PC-3 (cell line): Measurements from ENCODE around the gene CHRND. TPM values are rescaled to one million over a fixed set of nuclear protein-coding genes. Genes with fewer than 3 reads are reported as not detected.

Source experiments
- ATAC-seq: fragments of 200-7000 bp; cut with Tn5 transposase; 2 replicates; pipeline ENCODE4 v1.9.1; 2020; ENCODE audit warnings: mild to moderate bottlenecking, moderate library complexity
- BruUV-seq: library from RNA; stranded (reverse); fragments of 400-500 nt; replicated peaks from 2 replicates; lab custom pipeline; 2021; lab: Mats Ljungman, UMichigan
- CTCF ChIA-PET: fragments of 300-600 bp; sonication (Branson Sonifier 250); formaldehyde crosslinking; loops from one replicate; lab custom pipeline; 2022; ENCODE audit warnings: antibody characterized with exemption; lab: Charles Lee
- POLR2A ChIA-PET: fragments of 300-600 bp; sonication (Branson Sonifier 250); formaldehyde crosslinking; loops from one replicate; lab custom pipeline; 2022; ENCODE audit warnings: antibody characterized with exemption; ENCODE audit not compliant: unreplicated experiment; lab: Charles Lee
- DNase-seq: peaks from one replicate; pipeline ENCODE4 v3.0.0-alpha.2; 2015
- H2AFZ ChIP-seq: fragments of 300-600 bp; sonication (generic); 2 replicates; pipeline ENCODE4 v1.6.0; 2016; ENCODE audit warnings: antibody characterized with exemption, low read length
- H3F3A ChIP-seq: fragments of 300-600 bp; sonication (generic); one replicate; pipeline ENCODE4 v1.6.0; 2017; ENCODE audit warnings: antibody characterized with exemption, low read length, control low read depth, mild to moderate bottlenecking; ENCODE audit not compliant: unreplicated experiment
- H3K27ac ChIP-seq: fragments of 300-600 bp; sonication (generic); 2 replicates; pipeline ENCODE4 v1.5.1; 2016; ENCODE audit warnings: mild to moderate bottlenecking, low read length
- H3K27me3 ChIP-seq: fragments of 300-600 bp; sonication (generic); 2 replicates; pipeline ENCODE4 v1.6.1; 2016; ENCODE audit warnings: low read length, mixed read lengths
- H3K36me3 ChIP-seq: fragments of 300-600 bp; sonication (generic); 2 replicates; pipeline ENCODE4 v1.6.1; 2016; ENCODE audit warnings: low read depth, mixed run types, low read length, mixed read lengths
- H3K4me1 ChIP-seq: fragments of 300-600 bp; sonication (generic); 2 replicates; pipeline ENCODE4 v1.5.1; 2016; ENCODE audit warnings: low read length; ENCODE audit not compliant: insufficient read depth
- H3K4me2 ChIP-seq: fragments of 300-600 bp; sonication (generic); 2 replicates; pipeline ENCODE4 v1.6.0; 2016; ENCODE audit warnings: low read length
- H3K4me3 ChIP-seq: fragments of 300-600 bp; sonication (generic); 2 replicates; pipeline ENCODE4 v1.5.1; 2016; ENCODE audit warnings: mild to moderate bottlenecking, low read length, mixed read lengths
- H3K79me2 ChIP-seq: fragments of 300-600 bp; sonication (generic); 2 replicates; pipeline ENCODE4 v1.6.1; 2017; ENCODE audit warnings: low read length, mixed read lengths
- H3K9ac ChIP-seq: fragments of 300-600 bp; sonication (generic); 2 replicates; pipeline ENCODE4 v1.6.0; 2016; ENCODE audit warnings: mild to moderate bottlenecking, low read length
- H3K9me2 ChIP-seq: fragments of 300-600 bp; sonication (generic); replicated peaks from 2 replicates; pipeline ENCODE4 v1.6.1; 2016; ENCODE audit warnings: mixed run types, low read length, mixed read lengths
- H3K9me3 ChIP-seq: fragments of 300-600 bp; sonication (generic); 2 replicates; pipeline ENCODE4 v1.6.1; 2016; ENCODE audit warnings: low read length, mixed read lengths
- H4K20me1 ChIP-seq: fragments of 300-600 bp; sonication (generic); 2 replicates; pipeline ENCODE4 v1.6.1; 2016; ENCODE audit warnings: low read length, mixed read lengths
- CTCF ChIP-seq: fragments of 300-600 bp; sonication (generic); conservative IDR thresholded peaks from 2 replicates; pipeline ENCODE4 v1.5.1; 2017; ENCODE audit warnings: antibody characterized with exemption, low read depth, mild to moderate bottlenecking, low read length
- EZH2 ChIP-seq: fragments of 300-600 bp; sonication (generic); IDR thresholded peaks from one replicate; pipeline ENCODE4 v1.6.1; 2017; ENCODE audit warnings: antibody characterized with exemption, mild to moderate bottlenecking, low read length; ENCODE audit not compliant: unreplicated experiment
- EZH2phosphoT487 ChIP-seq: fragments of 300-600 bp; sonication (generic); IDR thresholded peaks from 2 replicates; pipeline ENCODE4 v1.6.1; 2018; ENCODE audit warnings: mild to moderate bottlenecking, antibody characterized with exemption, low read length, borderline replicate concordance
- intact Hi-C: fragments of 100-400 bp; cut with micrococcal nuclease; formaldehyde crosslinking; loops from 2 replicates; pipeline ENCODE4 v1.9.0; 2023
- total RNA-seq: library from RNA; depleted of rRNA; stranded (reverse); fragments of >200 nt; gene quantifications from 2 replicates; pipeline ENCODE4 v1.2.3, GENCODE V29; 2014

The CHRND gene
- total RNA-seq, 1 experiment from 2014 or later: not detected

GRCh38 chr2:232496501-232497270 lies 29.3 kb upstream of the CHRND start:
- no peak overlapping the region for H3K4me3 ChIP-seq
- ChIA-PET POLR2A (no interaction called here), CTCF (no interaction called here)
- no peaks in the 10 kb centered on the region for H3K9me3 ChIP-seq
- no peak overlapping the region for H3K9ac ChIP-seq
- H3K27ac ChIP-seq: no peak overlapping the region
- TF ChIP-seq CTCF: no peak
- no peak for TF ChIP-seq EZH2phosphoT487
- no peak for TF ChIP-seq EZH2
- BruUV-seq: no TSS peak
- ATAC-seq (no peak), DNase-seq (no peak)
- H3K79me2 ChIP-seq: no peaks in the 10 kb centered on the region
- intact Hi-C loops: no loop called here
- no peaks in the 10 kb centered on the region for H3K27me3 ChIP-seq
- no peaks in the 10 kb centered on the region for H3K4me1 ChIP-seq
- no peaks in the 10 kb centered on the region for H3K9me2 ChIP-seq
- no peak overlapping the region for H2AFZ ChIP-seq
- H4K20me1 ChIP-seq: no peaks in the 10 kb centered on the region
- no peak overlapping the region for H3K4me2 ChIP-seq
- H3F3A ChIP-seq: no peaks in the 10 kb centered on the region
- H3K36me3 ChIP-seq: no peaks in the 10 kb centered on the region

- no TSS peak for BruUV-seq
- H3K79me2 ChIP-seq: no peaks in the 10 kb centered on the region
- H3K9me2 ChIP-seq: no peaks in the 10 kb centered on the region
- DNase-seq: no peak
- intact Hi-C loops: no loop called here
- POLR2A ChIA-PET: no interaction called here
- no peaks in the 10 kb centered on the region for H3K4me1 ChIP-seq
- H3F3A ChIP-seq: no peaks in the 10 kb centered on the region
- no peak overlapping the region for H3K4me3 ChIP-seq
- no peak overlapping the region for H3K27ac ChIP-seq
- no peak for TF ChIP-seq EZH2
- TF ChIP-seq CTCF: no peak
- TF ChIP-seq EZH2phosphoT487: no peak
- H3K9ac ChIP-seq: no peak overlapping the region
- no peak overlapping the region for H3K4me2 ChIP-seq
- no peaks in the 10 kb centered on the region for H3K9me3 ChIP-seq
- CTCF ChIA-PET: no interaction called here
- H3K36me3 ChIP-seq: no peaks in the 10 kb centered on the region
- no peaks in the 10 kb centered on the region for H3K27me3 ChIP-seq
- ATAC-seq: no peak
- H4K20me1 ChIP-seq: no peaks in the 10 kb centered on the region
- no peak overlapping the region for H2AFZ ChIP-seq
Observed at GRCh38 chr2:232497348-232497747, 28.6 kb upstream of the CHRND start.

- ChIA-PET POLR2A (no interaction called here), CTCF (no interaction called here)
- Histone ChIP-seq H3K4me1 (no peaks in the 10 kb centered on the region), H3K27ac (no peak overlapping the region), H3K79me2 (no peaks in the 10 kb centered on the region), H3F3A (no peaks in the 10 kb centered on the region), H2AFZ (no peak overlapping the region), H3K9me3 (no peaks in the 10 kb centered on the region), H3K4me2 (no peak overlapping the region), H4K20me1 (no peaks in the 10 kb centered on the region), H3K9me2 (no peaks in the 10 kb centered on the region), H3K36me3 (no peaks in the 10 kb centered on the region), H3K9ac (no peak overlapping the region), H3K27me3 (peaks cover 6% of the 10 kb centered on the region), H3K4me3 (no peak overlapping the region)
- TF ChIP-seq EZH2 (no peak), EZH2phosphoT487 (no peak), CTCF (no peak)
- ATAC-seq (no peak), DNase-seq (no peak)
- intact Hi-C loops: no loop called here
- no TSS peak for BruUV-seq
Observed at GRCh38 chr2:232498452-232498851, 27.5 kb upstream of the CHRND start.
